K562 (cell line): ENCODE results near the gene TSC22D1. TPM values are rescaled to one million over a fixed set of nuclear protein-coding genes. Genes with fewer than 3 reads are reported as not detected.

ENCODE experiments used
- ATAC-seq: fragments of 200-7000 bp; cut with Tn5 transposase; 3 replicates; pipeline ENCODE4 v1.9.1; 2020; ENCODE audit warnings: moderate library complexity
- BruUV-seq: library from RNA; stranded (reverse); fragments of 400-500 nt; replicated peaks from 2 replicates; lab custom pipeline; 2021; lab: Mats Ljungman, UMichigan
- CTCF ChIA-PET: fragments of 300-600 bp; formaldehyde crosslinking; extraction: SDS; loops from one replicate; lab custom pipeline; 2021; ENCODE audit warnings: low intra/inter-chr PET ratio; lab: Yijun Ruan, JAX
- POLR2A ChIA-PET: fragments of 300-600, 350-650 bp; sonication (Branson Sonifier 250); formaldehyde crosslinking; extraction: SDS; loops from one replicate; lab custom pipeline; 2021; ENCODE audit warnings: antibody characterized with exemption, inconsistent platforms; lab: Yijun Ruan, JAX
- DNase-seq, 4 experiments: peaks; one replicate each; pipeline versions ENCODE4 v3.0.0 to v3.0.0-alpha.2; 2011 to 2018; ENCODE audit warnings: low spot score in 3 of 4, mixed read lengths in 3 of 4; ENCODE audit errors: extremely low read depth in 1 of 4
- FAIRE-seq: peaks from 2 replicates; lab custom pipeline; 2011; peaks lifted over from hg19 to GRCh38; lab: Jason Lieb, UNC
- H2AFZ ChIP-seq: 2 replicates; pipeline ENCODE4 v1.6.0; 2011; ENCODE audit warnings: low read depth, low read length, control low read depth, inconsistent platforms
- H3K27ac ChIP-seq: fragments of 200-600 bp; 3 replicates; pipeline ENCODE4 v1.8.0; 2011; ENCODE audit warnings: low read depth, mild to moderate bottlenecking, control low read depth, inconsistent platforms, low read length, moderate library complexity, mixed read lengths; ENCODE audit errors: extremely low read depth
- H3K27me3 ChIP-seq, 2 experiments: fragments of 300-600 bp in 1 of 2; 2 replicates in 1 of 2; 3 replicates in 1 of 2; pipeline versions ENCODE4 v1.6.0 to v1.8.0; 2011; ENCODE audit warnings: inconsistent platforms in 2 of 2, low read length in 2 of 2, mild to moderate bottlenecking in 1 of 2, mixed read lengths in 1 of 2, moderate library complexity in 1 of 2; ENCODE audit not compliant: control insufficient read depth in 2 of 2, insufficient read depth in 2 of 2
- H3K36me3 ChIP-seq: fragments of 300-600 bp; 3 replicates; pipeline ENCODE4 v1.8.0; 2011; ENCODE audit warnings: mild to moderate bottlenecking, low read length, inconsistent platforms; ENCODE audit not compliant: control insufficient read depth, insufficient read depth
- H3K4me1 ChIP-seq, 2 experiments: fragments of 200-600 bp in 1 of 2; replicated peaks in 1 of 2; 2 replicates in 1 of 2; 3 replicates in 1 of 2; pipeline versions ENCODE4 v1.5.1 to v1.8.0; 2011; ENCODE audit warnings: inconsistent platforms in 2 of 2, low read length in 2 of 2, mild to moderate bottlenecking in 1 of 2, mixed read lengths in 1 of 2, moderate library complexity in 1 of 2; ENCODE audit not compliant: control insufficient read depth in 2 of 2, insufficient read depth in 2 of 2
- H3K4me2 ChIP-seq: 2 replicates; pipeline ENCODE4 v1.6.1; 2011; ENCODE audit warnings: low read length, control low read depth, inconsistent platforms, mixed read lengths; ENCODE audit not compliant: insufficient read depth
- H3K4me3 ChIP-seq: fragments of 200-600 bp; sonication (generic), shearing (Covaris generic); 2 replicates; pipeline ENCODE4 v1.5.1; 2016; ENCODE audit warnings: control low read depth, inconsistent platforms
- H3K79me2 ChIP-seq: fragments of 200-600 bp; 3 replicates; pipeline ENCODE4 v1.8.0; 2011; ENCODE audit warnings: low read length, inconsistent platforms; ENCODE audit not compliant: control insufficient read depth, insufficient read depth
- H3K9ac ChIP-seq, 2 experiments: 2 replicates each; pipeline versions ENCODE4 v1.6.0 to v1.6.1; 2011; ENCODE audit warnings: low read depth in 2 of 2, low read length in 2 of 2, control low read depth in 1 of 2, inconsistent platforms in 1 of 2, mild to moderate bottlenecking in 1 of 2, mixed read lengths in 1 of 2; ENCODE audit not compliant: insufficient read depth in 1 of 2
- H3K9me1 ChIP-seq: one replicate; pipeline ENCODE4 v1.6.0; 2011; ENCODE audit warnings: inconsistent platforms, mild to moderate bottlenecking, low read length, moderate library complexity; ENCODE audit not compliant: control insufficient read depth, insufficient read depth
- H3K9me3 ChIP-seq: replicated peaks from 2 replicates; pipeline ENCODE4 v1.5.1; 2011; ENCODE audit warnings: low read depth, low read length, inconsistent platforms; ENCODE audit not compliant: control insufficient read depth, insufficient read depth
- H4K20me1 ChIP-seq: replicated peaks from 2 replicates; pipeline ENCODE4 v1.6.1; 2011; ENCODE audit warnings: low read length, inconsistent platforms, mixed read lengths; ENCODE audit not compliant: control insufficient read depth, insufficient read depth
- CBX1 ChIP-seq: sonication (generic); IDR thresholded peaks from 2 replicates; pipeline ENCODE4 v1.6.1; 2016; ENCODE audit warnings: antibody characterized with exemption, low read depth, mild to moderate bottlenecking
- FOSL1 ChIP-seq: fragments of 200-800 bp; sonication (Bioruptor generic); conservative IDR thresholded peaks from 2 replicates; pipeline ENCODE4 v1.6.1; 2016; ENCODE audit warnings: missing genetic modification characterization, missing compliant biosample characterization
- HDAC1 ChIP-seq, 2 experiments: fragments of 450-650 bp; IDR thresholded peaks; 2 replicates each; pipeline ENCODE4 v1.6.1; 2016 to 2017; ENCODE audit warnings: inconsistent platforms in 1 of 2, mild to moderate bottlenecking in 1 of 2, moderate library complexity in 1 of 2
- HEY1 ChIP-seq: fragments of 250-450 bp; sonication (Bioruptor Pico); IDR thresholded peaks from 2 replicates; pipeline ENCODE4 v1.5.0; 2020; ENCODE audit warnings: mild to moderate bottlenecking, moderate library complexity, borderline replicate concordance
- KDM1A ChIP-seq, 2 experiments: fragments of 450-650 bp; IDR thresholded peaks; 2 replicates each; pipeline ENCODE4 v1.6.1; 2016; ENCODE audit warnings: mild to moderate bottlenecking in 2 of 2
- PHF21A ChIP-seq: fragments of 450-650 bp; IDR thresholded peaks from 2 replicates; pipeline ENCODE4 v1.6.1; 2017; ENCODE audit warnings: low read depth, borderline replicate concordance
- RERE ChIP-seq: sonication (generic); formaldehyde crosslinking; IDR thresholded peaks from 2 replicates; pipeline ENCODE4 v1.8.0; 2023; ENCODE audit warnings: missing genetic modification reagents, mild to moderate bottlenecking, borderline replicate concordance
- SNRNP70 ChIP-seq: fragments of 200-400 bp; formaldehyde crosslinking; optimal IDR thresholded peaks from 2 replicates; pipeline ENCODE3; 2017; ENCODE audit warnings: low read depth, low read length
- TFAM ChIP-seq: fragments of 250-450 bp; sonication (Bioruptor Pico); conservative IDR thresholded peaks from 2 replicates; pipeline ENCODE4 v1.5.0; 2021; ENCODE audit warnings: mild to moderate bottlenecking, moderate library complexity
- ZBTB26 ChIP-seq: fragments of 450-650 bp; formaldehyde crosslinking; IDR thresholded peaks from 2 replicates; pipeline ENCODE4 v1.4.0; 2022; ENCODE audit warnings: missing genetic modification characterization
- ZNF324 ChIP-seq: fragments of 250-450 bp; sonication (Bioruptor Pico); IDR thresholded peaks from 2 replicates; pipeline ENCODE4 v1.4.0; 2020; ENCODE audit warnings: mild to moderate bottlenecking
- ZNF583 ChIP-seq: fragments of 250-450 bp; sonication (Bioruptor Pico); IDR thresholded peaks from 2 replicates; pipeline ENCODE4 v1.4.0; 2020
- ZNF766 ChIP-seq: fragments of 200-800 bp; sonication (Bioruptor generic); conservative IDR thresholded peaks from 2 replicates; pipeline ENCODE4 v1.6.1; 2016; ENCODE audit warnings: missing genetic modification characterization, missing compliant biosample characterization
- WGBS: fragments of 100-300 bp; shearing (Covaris generic); methylation state at CpG from one replicate; pipeline ENCODE4 v1.1.6; 2016; ENCODE audit warnings: low coverage, mixed read lengths; ENCODE audit not compliant: insufficient coverage; ENCODE audit errors: missing lambda C conversion rate; 5-methylcytosine and 5-hydroxymethylcytosine counted together
- in situ Hi-C: fragments of 300-500 bp; cut with MboI; formaldehyde crosslinking; loops from 4 replicates; pipeline ENCODE4 v1.15.0; 2018; ENCODE audit warnings: inconsistent platforms, mixed read lengths
- intact Hi-C: fragments of 100-400 bp; cut with micrococcal nuclease; formaldehyde crosslinking; loops from 2 replicates; pipeline ENCODE4 v1.14.2; 2022
- polyA plus RNA-seq, 8 experiments: library from polyadenylated mRNA; depleted of rRNA in 4 of 8; stranded (reverse) in 5 of 8; unstranded in 3 of 8; fragments of >200 nt; fragmentation: Nextera tagmentation in 2 of 8; fragmentation: Illumina TruSeq in 1 of 8; extraction: Ambion mirVana in 2 of 8; extraction: Trizol in 1 of 8; gene quantifications; 2 replicates each; pipeline versions ENCODE4 v1.2.1 to v1.2.3, GENCODE V29; 2011 to 2014; ENCODE audit warnings: inconsistent platforms in 1 of 8, missing spikeins in 1 of 8
- total RNA-seq, 7 experiments: library from RNA; depleted of rRNA in 6 of 7; stranded (reverse); fragments of >200 nt in 6 of 7; fragmentation: Illumina TruSeq in 2 of 7; extraction: Trizol in 2 of 7; gene quantifications; 2 replicates each; pipeline versions ENCODE4 v1.2.1 to v1.2.3, GENCODE V29; 2011 to 2021; ENCODE audit warnings: low replicate concordance in 1 of 7

TSC22D1 gene
- total and polyA plus RNA-seq, 9 of the 15 experiments (the other 6 are each of a cell fraction or from before 2014, with no cell fraction given) = 2.6 to 19.8 (median 8.4) TPM

GRCh38 chr13:44389876-44390275 is 186.3 kb downstream of the TSC22D1 start:
- no peaks in the 10 kb centered on the region for H3K27me3 ChIP-seq
- CTCF ChIA-PET = no interaction called here
- no peak overlapping the region for H3K4me3 ChIP-seq
- H3K4me2 ChIP-seq = no peak overlapping the region
- POLR2A ChIA-PET = no interaction called here
- DNase-seq (no peak), ATAC-seq (no peak), FAIRE-seq (no peak)
- no TSS peak for BruUV-seq
- no peak overlapping the region for H2AFZ ChIP-seq
- H4K20me1 ChIP-seq = no peaks in the 10 kb centered on the region
- H3K27ac ChIP-seq = no peak overlapping the region
- H3K4me1 ChIP-seq = peaks cover 23 to 41% of the 10 kb centered on the region in 2 experiments; a peak in 4 of 5 replicates
- WGBS = 46% methylated on average over 1 of the region's 1 CpG
- in situ Hi-C loops = no loop called here
- intact Hi-C loops = loop anchor here (5.0 kb wide), 1 partner anchor 148 kb away; no protein-coding TSS in a partner anchor
- no peaks in the 10 kb centered on the region for H3K79me2 ChIP-seq
- no peaks in the 10 kb centered on the region for H3K9me3 ChIP-seq
- H3K9ac ChIP-seq = no peak overlapping the region
- no peaks in the 10 kb centered on the region for H3K9me1 ChIP-seq
- H3K36me3 ChIP-seq = no peaks in the 10 kb centered on the region
- TF ChIP-seq HDAC1 (IDR thresholded peaks at IDR 0.05) = no peak
- no peak for TF ChIP-seq ZNF324 (CRISPR knock-in tag)
- TF ChIP-seq RERE (CRISPR knock-in tag) = no peak
- no peak for TF ChIP-seq FOSL1 (tag)
- TF ChIP-seq ZBTB26 = no peak
- TF ChIP-seq SNRNP70 = no peak
- no peak for TF ChIP-seq TFAM (CRISPR knock-in tag)
- no peak for TF ChIP-seq ZNF766 (CRISPR knock-in tag)
- no peak for TF ChIP-seq KDM1A (IDR thresholded peaks at IDR 0.05)
- TF ChIP-seq PHF21A = no peak
- TF ChIP-seq ZNF583 (CRISPR knock-in tag) = no peak
- no peak for TF ChIP-seq HEY1 (CRISPR knock-in tag)
- no peak for TF ChIP-seq CBX1
